Loucy (cell line): ENCODE data around the gene XIST.

Experiments used
- H2AFZ ChIP-seq: fragments of 200-600 bp; sonication (generic); 2 replicates; pipeline ENCODE4 v1.6.0; 2016; ENCODE audit warnings: antibody characterized with exemption, mild to moderate bottlenecking, low read length, moderate library complexity
- H3F3A ChIP-seq: fragments of 200-600 bp; 2 replicates; pipeline ENCODE4 v1.6.0; 2016; ENCODE audit warnings: antibody characterized with exemption, low read depth, mild to moderate bottlenecking
- H3K27me3 ChIP-seq: fragments of 200-600 bp; sonication (generic); 2 replicates; pipeline ENCODE4 v1.6.1; 2014; ENCODE audit warnings: low read length, mild to moderate bottlenecking; ENCODE audit not compliant: insufficient read depth, poor library complexity, severe bottlenecking
- H3K36me3 ChIP-seq: fragments of 200-600 bp; sonication (generic); 2 replicates; pipeline ENCODE4 v1.6.1; 2016; ENCODE audit warnings: low read length; ENCODE audit not compliant: insufficient read depth
- H3K4me1 ChIP-seq: fragments of 200-600 bp; sonication (generic); 2 replicates; pipeline ENCODE4 v1.5.1; 2014; ENCODE audit warnings: low read length, mild to moderate bottlenecking; ENCODE audit not compliant: insufficient read depth, poor library complexity, severe bottlenecking
- H3K4me2 ChIP-seq: fragments of 200-600 bp; sonication (generic); 2 replicates; pipeline ENCODE4 v1.6.0; 2014; ENCODE audit warnings: antibody characterized with exemption, low read length, low read depth, mild to moderate bottlenecking; ENCODE audit not compliant: poor library complexity, severe bottlenecking
- H3K4me3 ChIP-seq: fragments of 200-600 bp; sonication (generic); 2 replicates; pipeline ENCODE4 v1.5.1; 2014; ENCODE audit warnings: low read length, mild to moderate bottlenecking, mixed read lengths; ENCODE audit not compliant: poor library complexity, severe bottlenecking
- H3K79me2 ChIP-seq: fragments of 200-600 bp; sonication (generic); 2 replicates; pipeline ENCODE4 v1.6.1; 2014; ENCODE audit warnings: low read length; ENCODE audit not compliant: insufficient read depth
- H3K9ac ChIP-seq: fragments of 200-600 bp; sonication (generic); 2 replicates; pipeline ENCODE4 v1.6.0; 2014; ENCODE audit warnings: mild to moderate bottlenecking, low read depth, low read length, moderate library complexity; ENCODE audit not compliant: poor library complexity, severe bottlenecking
- H3K9me2 ChIP-seq: fragments of 200-600 bp; sonication (generic); replicated peaks from 2 replicates; pipeline ENCODE4 v1.6.1; 2016; ENCODE audit warnings: low read depth, low read length, mixed read lengths
- H3K9me3 ChIP-seq: fragments of 200-600 bp; sonication (generic); 2 replicates; pipeline ENCODE4 v1.6.1; 2014; ENCODE audit warnings: mild to moderate bottlenecking, antibody characterized with exemption, low read length, low read depth; ENCODE audit not compliant: insufficient read depth
- H4K20me1 ChIP-seq: fragments of 200-600 bp; sonication (generic); 2 replicates; pipeline ENCODE4 v1.6.0; 2014; ENCODE audit warnings: antibody characterized with exemption, low read length, mild to moderate bottlenecking; ENCODE audit not compliant: insufficient read depth, poor library complexity, severe bottlenecking
- CTCF ChIP-seq: fragments of 200-600 bp; sonication (generic); conservative IDR thresholded peaks from 2 replicates; pipeline ENCODE4 v1.5.1; 2014; ENCODE audit warnings: mild to moderate bottlenecking, antibody characterized with exemption, low read length
- EZH2phosphoT487 ChIP-seq: fragments of 200-600 bp; IDR thresholded peaks from 2 replicates; pipeline ENCODE4 v1.6.1; 2018; ENCODE audit warnings: antibody characterized with exemption, mild to moderate bottlenecking, moderate library complexity, borderline replicate concordance

The XIST gene

GRCh38 chrX:73850124-73851013 lies 2.1 kb downstream of the XIST start:
- H3K4me3 ChIP-seq, result no peak overlapping the region

GRCh38 chrX:73849073-73849472 lies 3.4 kb downstream of the XIST start:
- H3K4me1 ChIP-seq, result no peaks in the 10 kb centered on the region
- no peaks in the 10 kb centered on the region for H3K9me3 ChIP-seq
- H3K4me3 ChIP-seq, result no peak overlapping the region
- no peak overlapping the region for H3K4me2 ChIP-seq
- H3K79me2 ChIP-seq, result no peaks in the 10 kb centered on the region
- no peaks in the 10 kb centered on the region for H3K36me3 ChIP-seq
- no peaks in the 10 kb centered on the region for H3K9me2 ChIP-seq
- H2AFZ ChIP-seq, result no peak overlapping the region
- H3K27me3 ChIP-seq, result no peaks in the 10 kb centered on the region
- H3F3A ChIP-seq, result no peaks in the 10 kb centered on the region
- no peaks in the 10 kb centered on the region for H4K20me1 ChIP-seq
- TF ChIP-seq CTCF, result no peak
- TF ChIP-seq EZH2phosphoT487, result no peak
- no peak overlapping the region for H3K9ac ChIP-seq

More at GRCh38 chrX:73850124-73851013, 2.1 kb downstream of the XIST start:
- Histone ChIP-seq H3F3A (no peaks in the 10 kb centered on the region), H2AFZ (no peak overlapping the region), H3K36me3 (no peaks in the 10 kb centered on the region), H4K20me1 (no peaks in the 10 kb centered on the region), H3K79me2 (no peaks in the 10 kb centered on the region), H3K9me2 (no peaks in the 10 kb centered on the region), H3K27me3 (no peaks in the 10 kb centered on the region), H3K9me3 (no peaks in the 10 kb centered on the region), H3K4me1 (no peaks in the 10 kb centered on the region), H3K9ac (no peak overlapping the region), H3K4me2 (no peak overlapping the region)
- TF ChIP-seq CTCF, result peak; percentile 29
- no peak for TF ChIP-seq EZH2phosphoT487

GRCh38 chrX:73847991-73848390 lies 4.5 kb downstream of the XIST start:
- no peak overlapping the region for H3K4me3 ChIP-seq
- no peaks in the 10 kb centered on the region for H4K20me1 ChIP-seq
- H3K79me2 ChIP-seq, result no peaks in the 10 kb centered on the region

More at GRCh38 chrX:73847991-73848390, 4.5 kb downstream of the XIST start:
- Histone ChIP-seq H3K4me1 (no peaks in the 10 kb centered on the region), H3K9me3 (no peaks in the 10 kb centered on the region), H3K27me3 (no peaks in the 10 kb centered on the region), H3K36me3 (no peaks in the 10 kb centered on the region), H3F3A (no peaks in the 10 kb centered on the region), H3K9ac (no peak overlapping the region), H2AFZ (no peak overlapping the region), H3K9me2 (no peaks in the 10 kb centered on the region), H3K4me2 (no peak overlapping the region)
- TF ChIP-seq EZH2phosphoT487 (no peak), CTCF (peak; percentile 28; the same call in 1 of the 2 replicates)
